HCT116 (cell line): ENCODE data around the gene THADA. TPM values are rescaled to one million over a fixed set of nuclear protein-coding genes. Genes with fewer than 3 reads are reported as not detected.
A peak's percentile ranks its signal among the peaks of the same experiment; 100 is the strongest.

Source experiments
- ATAC-seq: fragments of 200-7000 bp; cut with Tn5 transposase; 2 replicates; pipeline ENCODE4 v1.9.1; 2020; ENCODE audit warnings: mild to moderate bottlenecking, moderate library complexity
- BruUV-seq: library from RNA; stranded (reverse); fragments of 400-500 nt; replicated peaks from 2 replicates; lab custom pipeline; 2021; lab: Mats Ljungman, UMichigan
- CTCF ChIA-PET: fragments of 300-600 bp; sonication (Branson Sonifier 250); formaldehyde crosslinking; loops from one replicate; lab custom pipeline; 2021; ENCODE audit warnings: antibody characterized with exemption; lab: Charles Lee
- POLR2A ChIA-PET: fragments of 300-600, 350-600 bp; sonication (Branson Sonifier 250); formaldehyde crosslinking; loops from one replicate; lab custom pipeline; 2021; ENCODE audit warnings: antibody characterized with exemption; lab: Charles Lee
- RAD21 ChIA-PET, 2 experiments: fragments of 300-600 bp; sonication (Branson Sonifier 250); formaldehyde crosslinking; loops; one replicate each; lab custom pipeline; 2023; ENCODE audit warnings: low total read pairs in 2 of 2; ENCODE audit not compliant: uncharacterized antibody in 2 of 2, unreplicated experiment in 2 of 2, low non-redundant PET in 1 of 2; lab: Charles Lee
- DNase-seq: peaks from one replicate; pipeline ENCODE4 v3.0.0-alpha.2; 2010; ENCODE audit warnings: low read depth, low spot score
- H2AFZ ChIP-seq: fragments of 200-600 bp; shearing (Covaris generic), sonication (generic); 2 replicates; pipeline ENCODE4 v1.6.1; 2017; ENCODE audit warnings: low read depth, mixed run types, mixed read lengths, antibody characterized with exemption, low read length; ENCODE audit not compliant: poor library complexity, severe bottlenecking
- H3K27ac ChIP-seq: 2 replicates; pipeline ENCODE4 v1.5.1; 2012; ENCODE audit warnings: low read depth, low read length
- H3K27me3 ChIP-seq: fragments of 200-600 bp; sonication (generic); 2 replicates; pipeline ENCODE4 v1.6.1; 2016; ENCODE audit warnings: mixed run types, low read length, mixed read lengths; ENCODE audit not compliant: insufficient read depth
- H3K36me3 ChIP-seq, 2 experiments: fragments of 200-500 bp in 1 of 2; fragments of 200-600 bp in 1 of 2; sonication (Bioruptor generic) in 1 of 2; sonication (generic) in 1 of 2; 2 replicates each; pipeline versions ENCODE4 v1.5.1 to v1.6.1; 2014 to 2016; ENCODE audit warnings: low read length in 2 of 2, inconsistent platforms in 1 of 2, mixed read lengths in 1 of 2, mixed run types in 1 of 2; ENCODE audit not compliant: insufficient read depth in 2 of 2, control insufficient read depth in 1 of 2
- H3K4me1 ChIP-seq, 2 experiments: fragments of 200-600 bp in 1 of 2; sonication (generic) in 1 of 2; 2 replicates each; pipeline versions ENCODE4 v1.5.1 to v1.6.1; 2012 to 2017; ENCODE audit warnings: low read length in 2 of 2, inconsistent platforms in 1 of 2, mild to moderate bottlenecking in 1 of 2, mixed read lengths in 1 of 2, mixed run types in 1 of 2, moderate library complexity in 1 of 2; ENCODE audit not compliant: insufficient read depth in 2 of 2, control insufficient read depth in 1 of 2
- H3K4me2 ChIP-seq: fragments of 200-600 bp; sonication (generic); 2 replicates; pipeline ENCODE4 v1.6.1; 2017; ENCODE audit warnings: mixed run types, low read length, mixed read lengths
- H3K4me3 ChIP-seq, 2 experiments: fragments of 200-600 bp in 1 of 2; sonication (generic) in 1 of 2; replicated peaks in 1 of 2; 2 replicates each; pipeline ENCODE4 v1.5.1; 2011 to 2016; ENCODE audit warnings: low read length in 2 of 2, control low read depth in 1 of 2, low read depth in 1 of 2, mild to moderate bottlenecking in 1 of 2, mixed read lengths in 1 of 2, mixed run types in 1 of 2
- H3K79me2 ChIP-seq: fragments of 200-600 bp; sonication (generic); 2 replicates; pipeline ENCODE4 v1.6.1; 2017; ENCODE audit warnings: mild to moderate bottlenecking, mixed run types, low read length, moderate library complexity, mixed read lengths; ENCODE audit not compliant: insufficient read depth
- H3K9ac ChIP-seq: fragments of 200-600 bp; sonication (generic); 2 replicates; pipeline ENCODE4 v1.6.1; 2016; ENCODE audit warnings: low read length, mixed read lengths
- H3K9me2 ChIP-seq: fragments of 200-600 bp; sonication (generic), shearing (Covaris generic); 2 replicates; pipeline ENCODE4 v1.6.1; 2017; ENCODE audit warnings: mixed run types, mild to moderate bottlenecking, moderate library complexity; ENCODE audit not compliant: insufficient read depth
- H3K9me3 ChIP-seq, 2 experiments: fragments of 200-500 bp in 1 of 2; fragments of 200-600 bp in 1 of 2; sonication (Bioruptor generic) in 1 of 2; sonication (generic) in 1 of 2; 2 replicates each; pipeline ENCODE4 v1.6.1; 2014 to 2017; ENCODE audit warnings: low read length in 2 of 2, mixed read lengths in 2 of 2, inconsistent platforms in 1 of 2, low read depth in 1 of 2, mild to moderate bottlenecking in 1 of 2, mixed run types in 1 of 2, moderate library complexity in 1 of 2; ENCODE audit not compliant: control insufficient read depth in 1 of 2, insufficient read depth in 1 of 2
- H4K20me1 ChIP-seq: fragments of 200-600 bp; sonication (generic), shearing (Covaris generic); 2 replicates; pipeline ENCODE4 v1.6.1; 2017; ENCODE audit warnings: mixed run types, mild to moderate bottlenecking, moderate library complexity; ENCODE audit not compliant: insufficient read depth
- CBX3 ChIP-seq: IDR thresholded peaks from 2 replicates; pipeline ENCODE4 v1.6.1; 2012; ENCODE audit warnings: low read depth
- CTCF ChIP-seq, 3 experiments: fragments of 200-600 bp in 1 of 3; sonication (generic) in 1 of 3; IDR thresholded peaks in 2 of 3; conservative IDR thresholded peaks in 1 of 3; 2 replicates each; pipeline ENCODE4 v1.5.1; 2012 to 2017; ENCODE audit warnings: low read depth in 2 of 3, low read length in 2 of 3, antibody characterized with exemption in 1 of 3, borderline replicate concordance in 1 of 3, control low read depth in 1 of 3, mild to moderate bottlenecking in 1 of 3, mixed read lengths in 1 of 3, mixed run types in 1 of 3, moderate library complexity in 1 of 3; ENCODE audit not compliant: insufficient read depth in 1 of 3
- EGR1 ChIP-seq: IDR thresholded peaks from 2 replicates; pipeline ENCODE4 v1.6.1; 2012; ENCODE audit warnings: low read depth
- ELF1 ChIP-seq: IDR thresholded peaks from 2 replicates; pipeline ENCODE4 v1.6.1; 2012; ENCODE audit warnings: low read depth, borderline replicate concordance
- EZH2 ChIP-seq: fragments of 200-600 bp; sonication (generic); IDR thresholded peaks from 2 replicates; pipeline ENCODE4 v1.6.1; 2017; ENCODE audit warnings: antibody characterized with exemption, mixed run types
- FOSL1 ChIP-seq: IDR thresholded peaks from 2 replicates; pipeline ENCODE4 v1.6.1; 2012; ENCODE audit warnings: low read depth
- POLR2AphosphoS5 ChIP-seq: IDR thresholded peaks from 2 replicates; pipeline ENCODE4 v1.6.1; 2011; ENCODE audit warnings: mild to moderate bottlenecking, low read depth, low read length, moderate library complexity
- RAD21 ChIP-seq: IDR thresholded peaks from 2 replicates; pipeline ENCODE4 v1.6.1; 2012; ENCODE audit warnings: low read depth, mild to moderate bottlenecking
- SIN3A ChIP-seq: IDR thresholded peaks from 2 replicates; pipeline ENCODE4 v1.6.1; 2012; ENCODE audit warnings: low read depth
- SP1 ChIP-seq: IDR thresholded peaks from 2 replicates; pipeline ENCODE4 v1.6.1; 2012; ENCODE audit warnings: low read depth
- TCF7L2 ChIP-seq: IDR thresholded peaks from 2 replicates; pipeline ENCODE4 v1.7.0; 2011; ENCODE audit warnings: borderline replicate concordance, inconsistent platforms; ENCODE audit not compliant: insufficient read depth, insufficient read length; ENCODE audit errors: extremely low read depth
- YY1 ChIP-seq: IDR thresholded peaks from 2 replicates; pipeline ENCODE4 v1.6.1; 2011; ENCODE audit warnings: low read length, low read depth, moderate library complexity, mild to moderate bottlenecking; ENCODE audit not compliant: insufficient replicate concordance; ENCODE audit errors: extremely low read depth
- ZFX ChIP-seq: fragments of 450-650 bp; IDR thresholded peaks from 2 replicates; pipeline ENCODE4 v1.6.1; 2017
- ZNF274 ChIP-seq: fragments of 200-500 bp; sonication (Bioruptor generic); IDR thresholded peaks from 2 replicates; pipeline ENCODE4 v1.6.1; 2014; ENCODE audit warnings: mild to moderate bottlenecking, low read depth, low read length, inconsistent platforms
- intact Hi-C: fragments of 100-400 bp; cut with micrococcal nuclease; formaldehyde crosslinking; loops from 2 replicates; pipeline ENCODE4 v1.10.0; 2022
- total RNA-seq: library from RNA; stranded (reverse); gene quantifications from one replicate; pipeline ENCODE4 v1.2.1, GENCODE V29; 2021; ENCODE audit not compliant: unreplicated experiment
- TF ChIP-seq, protein P1 (sequence below): IDR thresholded peaks from 2 replicates; pipeline ENCODE4 v1.6.1; 2012
- TF ChIP-seq, protein P2 (sequence below): IDR thresholded peaks from 2 replicates; pipeline ENCODE4 v1.6.1; 2012; ENCODE audit warnings: low read depth
- TF ChIP-seq, protein P3 (sequence below): IDR thresholded peaks from 2 replicates; pipeline ENCODE4 v1.6.1; 2012

Gene THADA
- total RNA-seq, 1 experiment from 2014 or later: 30.7 TPM

DNA sequence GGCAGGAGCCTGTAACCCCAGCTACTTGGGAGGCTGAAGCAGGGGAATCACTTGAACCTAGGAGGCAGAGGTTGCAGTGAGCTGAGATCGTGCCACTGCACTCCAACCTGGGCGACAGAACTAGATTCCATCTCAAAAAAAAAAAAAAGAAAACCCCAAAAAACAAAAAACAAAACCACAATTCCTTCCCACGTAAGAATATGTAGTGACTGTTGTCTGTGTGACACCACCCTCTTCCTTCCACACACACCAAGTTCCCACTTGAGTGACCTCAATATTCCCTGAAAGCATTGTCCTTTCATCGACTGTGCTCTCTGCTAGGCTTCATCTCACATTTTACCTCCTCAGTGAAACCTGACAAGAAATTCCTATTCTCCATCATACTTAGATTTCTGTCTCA lies 8.8 kb upstream of the THADA start:
- POLR2A ChIA-PET: interaction anchor here (2.3 kb wide), 1 partner anchor 8 kb away, joined by 27 read pairs; the partner anchor contains the start of gene THADA
- intact Hi-C loops: loop anchor here (5.0 kb wide), 1 partner anchor 657 kb away; no protein-coding TSS in a partner anchor

More for the DNA sequence above, 8.8 kb upstream of the THADA start:
- Histone ChIP-seq H3K27me3 (no peaks in the 10 kb centered on the region), H3K9ac (no peak overlapping the region), H3K4me3 (no peak overlapping the region), H2AFZ (peak overlapping the region; percentile 14), H3K27ac (no peak overlapping the region), H3K9me2 (no peaks in the 10 kb centered on the region), H3K4me2 (no peak overlapping the region), H3K36me3 (no peaks in the 10 kb centered on the region), H3K4me1 (peaks cover 0 to 4% of the 10 kb centered on the region in 2 experiments; a peak in 1 of 4 replicates), H3K9me3 (no peaks in the 10 kb centered on the region), H4K20me1 (no peaks in the 10 kb centered on the region), H3K79me2 (no peaks in the 10 kb centered on the region)
- TF ChIP-seq CTCF (IDR thresholded peaks at IDR 0.05 in 2 of 3, conservative IDR thresholded peaks at IDR 0.05 in 1 of 3; ENCODE audit: borderline replicate concordance in 1 of 3, insufficient read depth in 1 of 3, low read depth in 2 of 3, low read length in 2 of 3) (no peak), POLR2AphosphoS5 (no peak), RAD21 (no peak), SP1 (no peak), ZNF274 (no peak), SIN3A (no peak), TCF7L2 (no peak), CBX3 (no peak), FOSL1 (no peak), EGR1 (no peak), ELF1 (no peak), ZFX (no peak), YY1 (no peak), EZH2 (no peak)
- TF ChIP-seq, protein P1, sequence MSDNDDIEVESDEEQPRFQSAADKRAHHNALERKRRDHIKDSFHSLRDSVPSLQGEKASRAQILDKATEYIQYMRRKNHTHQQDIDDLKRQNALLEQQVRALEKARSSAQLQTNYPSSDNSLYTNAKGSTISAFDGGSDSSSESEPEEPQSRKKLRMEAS: no peak
- TF ChIP-seq, protein P2, sequence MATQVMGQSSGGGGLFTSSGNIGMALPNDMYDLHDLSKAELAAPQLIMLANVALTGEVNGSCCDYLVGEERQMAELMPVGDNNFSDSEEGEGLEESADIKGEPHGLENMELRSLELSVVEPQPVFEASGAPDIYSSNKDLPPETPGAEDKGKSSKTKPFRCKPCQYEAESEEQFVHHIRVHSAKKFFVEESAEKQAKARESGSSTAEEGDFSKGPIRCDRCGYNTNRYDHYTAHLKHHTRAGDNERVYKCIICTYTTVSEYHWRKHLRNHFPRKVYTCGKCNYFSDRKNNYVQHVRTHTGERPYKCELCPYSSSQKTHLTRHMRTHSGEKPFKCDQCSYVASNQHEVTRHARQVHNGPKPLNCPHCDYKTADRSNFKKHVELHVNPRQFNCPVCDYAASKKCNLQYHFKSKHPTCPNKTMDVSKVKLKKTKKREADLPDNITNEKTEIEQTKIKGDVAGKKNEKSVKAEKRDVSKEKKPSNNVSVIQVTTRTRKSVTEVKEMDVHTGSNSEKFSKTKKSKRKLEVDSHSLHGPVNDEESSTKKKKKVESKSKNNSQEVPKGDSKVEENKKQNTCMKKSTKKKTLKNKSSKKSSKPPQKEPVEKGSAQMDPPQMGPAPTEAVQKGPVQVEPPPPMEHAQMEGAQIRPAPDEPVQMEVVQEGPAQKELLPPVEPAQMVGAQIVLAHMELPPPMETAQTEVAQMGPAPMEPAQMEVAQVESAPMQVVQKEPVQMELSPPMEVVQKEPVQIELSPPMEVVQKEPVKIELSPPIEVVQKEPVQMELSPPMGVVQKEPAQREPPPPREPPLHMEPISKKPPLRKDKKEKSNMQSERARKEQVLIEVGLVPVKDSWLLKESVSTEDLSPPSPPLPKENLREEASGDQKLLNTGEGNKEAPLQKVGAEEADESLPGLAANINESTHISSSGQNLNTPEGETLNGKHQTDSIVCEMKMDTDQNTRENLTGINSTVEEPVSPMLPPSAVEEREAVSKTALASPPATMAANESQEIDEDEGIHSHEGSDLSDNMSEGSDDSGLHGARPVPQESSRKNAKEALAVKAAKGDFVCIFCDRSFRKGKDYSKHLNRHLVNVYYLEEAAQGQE: no peak
- TF ChIP-seq, protein P3, sequence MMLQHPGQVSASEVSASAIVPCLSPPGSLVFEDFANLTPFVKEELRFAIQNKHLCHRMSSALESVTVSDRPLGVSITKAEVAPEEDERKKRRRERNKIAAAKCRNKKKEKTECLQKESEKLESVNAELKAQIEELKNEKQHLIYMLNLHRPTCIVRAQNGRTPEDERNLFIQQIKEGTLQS: no peak
- no peak for ATAC-seq
- ChIA-PET CTCF (interaction anchor here (0.6 to 1.7 kb wide), 10 partner anchors 8 to 659 kb away, joined by 3 to 27 read pairs (median 3); partner anchors contain the start of genes PLEKHH2 and THADA), RAD21 (no interaction called here)
- no peak for DNase-seq
- BruUV-seq: no TSS peak
